ENCODE measurements around the gene ZBTB48.
"Not testable (repeated sequence)": the region's sequence is repeated elsewhere in the genome, so short reads cannot be mapped to it uniquely, and the experiment has no call there.

The ZBTB48 gene

DNA sequence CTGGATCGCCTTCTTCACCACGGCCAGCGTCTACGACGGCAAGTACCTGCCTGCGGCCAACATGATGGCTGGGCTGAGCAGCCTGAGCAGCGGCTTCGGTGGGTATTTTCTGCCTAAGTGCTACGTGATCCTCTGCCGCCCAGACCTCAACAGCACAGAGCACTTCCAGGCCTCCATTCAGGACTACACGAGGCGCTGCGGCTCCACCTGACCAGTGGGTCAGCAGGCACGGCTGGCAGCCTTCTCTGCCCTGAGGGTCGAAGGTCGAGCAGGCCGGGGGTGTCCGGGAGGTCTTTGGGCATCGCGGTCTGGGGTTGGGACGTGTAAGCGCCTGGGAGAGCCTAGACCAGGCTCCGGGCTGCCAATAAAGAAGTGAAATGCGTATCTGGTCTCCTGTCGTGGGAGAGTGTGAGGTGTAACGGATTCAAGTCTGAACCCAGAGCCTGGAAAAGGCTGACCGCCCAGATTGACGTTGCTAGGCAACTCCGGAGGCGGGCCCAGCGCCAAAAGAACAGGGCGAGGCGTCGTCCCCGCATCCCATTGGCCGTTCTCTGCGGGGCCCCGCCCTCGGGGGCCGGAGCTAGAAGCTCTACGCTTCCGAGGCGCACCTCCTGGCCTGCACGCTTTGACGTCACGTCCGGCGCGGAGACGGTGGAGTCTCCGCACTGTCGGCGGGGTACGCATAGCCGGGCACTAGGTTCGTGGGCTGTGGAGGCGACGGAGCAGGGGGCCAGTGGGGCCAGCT is at the start of gene ZBTB48:
Gene ZBTB48 (plus strand): TSS at position 621 of the 745 bp plus-strand sequence. CDS start 616 bp downstream, outside the sequence.
- peak; percentile 98 for DNase-seq

GRCh38 chr1:6530504-6531160 is 49.2 kb upstream of the ZBTB48 start:
- no peak for DNase-seq

GRCh38 chr1:6531996-6532395 is 47.8 kb upstream of the ZBTB48 start:
- DNase-seq: no peak

DNA sequence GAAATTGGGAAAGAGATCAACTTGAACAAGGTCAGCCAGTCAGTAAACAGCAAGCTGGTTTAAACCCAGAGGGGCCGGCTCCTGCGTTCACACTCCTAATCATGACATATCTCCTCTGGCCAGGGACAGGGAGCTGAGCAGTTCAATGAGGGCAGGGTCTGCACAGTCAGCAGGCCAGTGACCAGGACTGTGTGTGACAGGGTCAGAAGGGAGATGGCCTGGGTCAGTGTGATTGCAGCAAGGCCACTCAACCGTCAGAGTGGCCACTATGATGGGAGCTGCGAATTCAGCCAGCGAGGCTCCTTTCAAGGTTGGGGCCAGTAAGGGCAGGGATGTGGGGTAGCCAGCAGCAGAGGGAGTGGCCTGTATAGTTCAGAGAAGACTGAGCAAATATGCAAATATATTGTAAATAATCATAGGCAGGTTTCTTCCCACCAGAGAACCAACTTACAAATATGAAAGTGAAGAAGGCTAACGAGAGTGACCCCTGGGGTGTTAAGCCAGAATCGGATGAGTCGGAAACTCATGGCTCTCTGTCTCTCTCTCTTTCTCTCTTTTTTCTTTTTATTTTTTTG is 45.5 kb upstream of the ZBTB48 start:
- no peak for DNase-seq

DNA sequence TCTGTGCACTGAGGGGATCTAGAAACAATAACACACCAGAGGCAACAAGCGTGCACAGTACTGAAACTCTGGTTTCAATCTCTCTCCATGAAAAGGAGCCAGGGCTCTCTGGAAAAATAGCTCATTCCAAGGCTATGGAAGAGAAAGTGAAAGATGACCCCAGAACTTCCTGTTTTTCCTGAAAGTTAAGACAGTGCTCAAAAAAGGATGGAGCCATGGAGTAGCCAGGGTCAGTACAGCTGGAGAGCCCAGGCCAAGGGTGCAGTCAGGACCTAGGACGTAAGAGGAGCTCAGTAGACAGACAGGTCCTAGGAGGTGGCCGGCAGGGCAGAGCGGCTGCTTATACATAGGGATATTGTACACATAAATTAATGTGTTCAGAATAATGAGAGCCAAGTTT is 44.6 kb upstream of the ZBTB48 start:
- DNase-seq: no peak

DNA sequence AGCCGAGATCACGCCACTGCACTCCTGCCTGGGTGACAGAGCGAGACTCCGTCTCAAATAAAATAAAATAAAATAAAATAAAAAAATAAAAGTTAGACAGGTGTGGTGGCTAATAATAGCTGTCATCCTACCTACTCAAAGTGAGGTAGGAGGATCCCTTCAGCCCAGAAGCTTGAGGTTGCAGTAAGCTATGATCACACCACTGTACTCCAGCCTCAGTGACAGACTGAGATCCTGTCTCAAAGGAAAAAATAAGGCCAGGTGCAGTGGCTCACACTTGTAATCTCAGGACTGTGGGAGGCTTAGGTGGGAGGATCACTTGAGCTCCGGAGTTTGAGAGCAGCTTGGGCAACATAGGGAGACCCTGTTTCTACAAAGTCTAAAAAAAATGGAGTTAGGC is 43.5 kb upstream of the ZBTB48 start:
- DNase-seq: no peak

DNA sequence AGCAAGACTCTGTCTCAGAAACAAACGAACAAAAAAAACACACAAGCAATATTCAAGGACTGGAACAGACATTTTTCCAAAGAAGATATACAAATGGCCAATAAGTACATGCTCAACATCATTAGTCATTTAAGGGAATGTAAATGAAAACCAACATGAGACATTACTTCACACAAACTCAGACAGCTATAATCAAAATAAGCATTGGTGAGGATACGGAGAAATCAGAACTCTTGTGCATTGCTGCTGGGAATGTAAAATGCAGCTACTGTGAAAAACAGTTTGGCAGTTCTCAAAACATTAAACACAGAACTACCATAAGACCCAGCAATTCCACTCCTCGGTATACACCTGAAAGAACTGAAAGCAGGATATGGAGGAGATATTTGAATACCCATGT is 40.8 kb upstream of the ZBTB48 start:
- no peak for DNase-seq

DNA sequence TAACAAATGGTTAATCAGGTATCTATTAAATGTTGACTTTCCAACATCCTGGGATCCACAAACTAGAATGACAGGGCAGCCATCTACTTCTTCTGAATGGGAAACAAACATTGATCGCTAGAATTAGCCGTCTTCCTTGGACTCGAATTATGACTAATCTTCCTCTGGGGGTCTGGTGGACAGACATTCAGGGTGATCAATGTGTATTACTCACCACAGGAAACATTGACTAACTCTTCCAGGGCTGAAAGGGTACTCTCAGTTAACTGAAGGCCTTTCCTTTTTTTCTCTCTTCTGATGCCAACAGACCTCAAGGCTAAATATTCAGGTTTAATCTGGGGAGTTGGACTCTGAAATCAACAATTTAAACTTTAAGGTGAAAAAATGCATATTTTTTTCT is 35.0 kb upstream of the ZBTB48 start:
- no peak for DNase-seq

GRCh38 chr1:6545276-6546112 is 34.3 kb upstream of the ZBTB48 start:
- DNase-seq: no peak

DNA sequence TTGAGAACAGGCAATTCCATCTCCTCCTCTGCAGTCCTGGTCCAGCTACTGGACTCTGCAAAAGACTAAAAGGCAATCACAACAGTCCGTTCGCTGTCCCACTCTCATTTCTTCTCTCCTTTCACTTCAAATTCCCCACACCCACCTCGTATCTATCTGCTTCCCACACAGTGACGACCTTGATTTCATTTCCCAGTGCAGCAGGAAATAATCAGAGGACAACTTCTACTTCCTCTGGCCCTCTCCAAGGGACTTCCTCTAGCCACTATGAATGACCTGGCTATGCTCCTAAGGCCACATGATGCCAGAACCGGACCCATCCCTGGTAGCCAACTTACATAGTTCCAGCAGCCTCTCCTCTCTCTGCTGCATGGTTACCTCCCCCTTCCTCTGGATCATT is 33.5 kb upstream of the ZBTB48 start:
- DNase-seq: no peak

DNA sequence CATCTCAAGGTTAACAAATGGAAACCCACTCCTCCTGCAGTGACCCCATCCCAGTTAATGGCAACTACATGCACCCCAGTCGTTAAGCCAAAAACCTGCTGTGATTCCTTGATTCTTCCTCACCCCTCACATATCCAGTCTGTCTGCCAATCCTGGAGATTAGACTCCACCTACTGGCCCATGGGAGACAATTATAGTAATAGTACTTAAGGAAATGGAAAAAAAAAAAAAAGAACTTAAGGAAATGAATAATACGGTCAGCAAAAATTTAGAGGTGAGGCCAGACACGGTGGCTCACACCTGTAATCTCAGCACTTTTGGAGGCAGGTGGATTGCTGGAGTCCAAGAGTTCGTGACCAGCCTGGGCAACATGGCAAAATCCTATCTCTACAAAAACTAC is 32.5 kb upstream of the ZBTB48 start:
- no peak for DNase-seq

GRCh38 chr1:6554031-6554906 is 25.5 kb upstream of the ZBTB48 start, which contains the start of gene NOL9:
Gene NOL9, minus strand, starts transcription at chr1:6554513. Its CDS starts 11 bp downstream, at chr1:6554502.
- DNase-seq: peak; percentile 97

DNA sequence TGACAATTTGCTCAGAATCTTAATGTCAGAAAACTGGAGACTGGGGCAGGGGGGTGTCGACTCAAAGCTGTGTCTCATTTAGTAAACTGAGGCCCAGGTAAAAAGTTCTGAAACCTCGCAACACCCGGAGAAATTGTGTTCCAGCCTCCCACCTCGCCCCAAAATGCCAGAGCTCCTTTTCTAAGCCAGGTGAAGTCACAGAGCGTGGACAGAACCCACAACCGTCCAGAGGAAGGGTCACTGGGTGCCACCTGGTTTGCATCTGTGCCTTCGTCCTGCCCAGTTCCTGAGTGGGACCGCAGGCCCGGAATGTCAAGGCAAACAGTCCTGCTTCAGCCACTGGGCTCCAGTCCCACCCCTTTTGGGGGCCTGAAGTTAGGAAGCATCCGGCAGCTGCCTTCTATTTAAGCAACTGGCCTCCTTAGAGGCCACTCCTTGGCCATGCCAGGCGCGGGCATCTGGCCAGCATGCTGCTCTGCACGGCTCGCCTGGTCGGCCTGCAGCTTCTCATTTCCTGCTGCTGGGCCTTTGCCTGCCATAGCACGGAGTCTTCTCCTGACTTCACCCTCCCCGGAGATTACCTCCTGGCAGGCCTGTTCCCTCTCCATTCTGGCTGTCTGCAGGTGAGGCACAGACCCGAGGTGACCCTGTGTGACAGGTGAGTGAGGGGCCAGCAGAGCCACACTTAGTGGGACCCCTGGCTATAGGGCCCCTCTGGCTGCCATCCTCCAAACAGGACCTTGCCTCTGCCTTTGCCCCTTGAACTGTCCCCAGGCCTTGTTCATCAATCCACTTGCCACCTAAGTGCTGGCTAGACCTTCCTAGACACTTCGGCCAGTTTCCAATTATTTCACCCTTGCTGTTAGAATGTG is 24.7 kb upstream of the ZBTB48 start, which contains the start of gene TAS1R1:
Gene TAS1R1 (plus strand): TSS at position 401 of the 872 bp plus-strand sequence. CDS start 67 bp downstream, at position 468.
- no peak for DNase-seq

DNA sequence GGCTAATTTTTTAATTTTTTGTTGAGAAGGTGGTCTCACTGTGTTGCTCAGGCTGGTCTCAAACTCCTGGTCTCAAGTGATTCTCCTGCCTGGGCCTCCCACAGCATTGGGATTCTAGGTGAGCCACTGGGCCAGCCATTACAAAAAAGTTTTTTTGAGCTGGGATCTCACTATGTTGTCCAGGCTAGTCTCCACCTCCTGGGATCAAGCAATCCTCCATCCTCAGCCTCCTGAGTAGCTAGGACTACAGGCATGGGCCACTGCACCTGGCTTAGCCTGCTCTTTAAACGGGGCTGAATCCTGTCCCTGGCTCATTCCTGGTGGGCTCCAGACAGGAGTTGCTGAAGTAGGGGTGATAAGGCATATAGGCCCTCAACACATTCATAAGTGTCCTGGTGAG is 22.2 kb upstream of the ZBTB48 start:
- no peak for DNase-seq

GRCh38 chr1:6559161-6559560 is 20.6 kb upstream of the ZBTB48 start:
- DNase-seq: not testable (repeated sequence)

- DNase-seq: no peak
These were observed 19.5 kb upstream of the ZBTB48 start for GRCh38 chr1:6560267-6560666.

DNA sequence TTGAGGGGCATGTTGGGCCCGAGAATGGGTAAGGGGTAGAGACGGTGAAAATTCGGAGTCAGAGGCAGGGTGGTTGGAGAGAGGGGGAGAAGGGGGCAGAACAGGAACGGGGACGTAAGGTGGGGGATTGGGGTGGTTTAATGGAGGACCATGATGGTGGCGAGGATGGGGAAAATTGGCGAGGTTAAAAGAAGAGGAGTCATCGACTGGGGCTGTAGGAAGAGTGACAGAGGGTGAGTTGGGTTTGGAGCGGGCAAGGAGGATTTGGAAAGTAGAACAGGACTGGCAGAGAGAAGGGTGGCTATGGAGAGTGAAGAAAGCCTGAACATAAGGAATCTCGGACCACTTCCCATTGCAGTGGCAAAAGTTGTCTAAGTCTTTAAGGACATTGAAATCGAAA is 10.8 kb upstream of the ZBTB48 start:
- DNase-seq: no peak

- no peak for DNase-seq
These were observed 9.7 kb upstream of the ZBTB48 start for GRCh38 chr1:6570100-6570499.

- DNase-seq: no peak
These were observed 8.8 kb upstream of the ZBTB48 start for GRCh38 chr1:6570987-6571386.

DNA sequence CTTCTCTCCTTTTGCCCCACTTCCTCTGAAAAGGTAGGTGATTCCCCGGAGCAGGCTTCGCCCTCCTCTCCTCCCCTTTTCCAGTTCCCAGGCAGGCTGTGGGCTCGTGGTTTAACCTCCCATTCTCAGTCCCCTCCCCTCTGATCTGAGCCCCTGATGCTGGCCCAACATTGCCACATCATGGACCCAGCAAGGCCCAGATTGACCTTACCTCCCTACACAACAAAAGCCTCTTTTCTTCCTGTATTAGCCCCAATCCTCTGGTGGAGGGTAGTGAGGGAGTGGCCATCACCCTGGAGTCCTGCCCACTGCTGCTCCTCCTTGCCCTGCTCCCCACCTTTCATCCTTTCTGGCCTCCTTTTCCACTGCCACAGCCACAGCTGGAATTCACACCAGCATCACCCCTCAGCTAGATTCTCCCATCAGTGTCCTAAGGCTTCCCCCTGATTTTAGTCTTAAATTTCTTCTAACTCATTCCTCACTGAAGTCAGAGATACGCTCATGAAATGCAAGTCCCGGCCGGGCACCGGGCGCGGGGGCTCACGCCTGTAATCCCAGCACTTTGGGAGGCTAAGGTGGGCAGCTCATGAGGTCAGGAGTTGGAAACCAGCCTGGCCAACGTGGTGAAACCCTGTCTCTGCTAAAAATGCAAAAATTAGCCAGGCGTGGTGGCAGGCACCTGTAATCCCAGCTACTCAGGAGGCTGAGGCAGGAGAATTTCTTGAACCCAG is 7.0 kb upstream of the ZBTB48 start:
- no peak for DNase-seq

All from stimulated activated CD8-positive, alpha-beta memory T cell treated with anti-CD3 and anti-CD28 coated beads, Interleukin-4, amount 100 ng/mL, for 48 hours (primary cell).